ACHN (cell line): ENCODE measurements around the gene FGF18.

Experiments used
- DNase-seq: peaks from one replicate; pipeline ENCODE4 v3.0.0-alpha.2; 2015
- in situ Hi-C: cut with HindIII; loops from 2 replicates; pipeline ENCODE4 v1.10.0; 2017; ENCODE audit warnings: low sequenced_read_pairs, low pct_ligation_motif_present, low pct_unique_long_range_greater_than_20kb

The FGF18 gene

DNA sequence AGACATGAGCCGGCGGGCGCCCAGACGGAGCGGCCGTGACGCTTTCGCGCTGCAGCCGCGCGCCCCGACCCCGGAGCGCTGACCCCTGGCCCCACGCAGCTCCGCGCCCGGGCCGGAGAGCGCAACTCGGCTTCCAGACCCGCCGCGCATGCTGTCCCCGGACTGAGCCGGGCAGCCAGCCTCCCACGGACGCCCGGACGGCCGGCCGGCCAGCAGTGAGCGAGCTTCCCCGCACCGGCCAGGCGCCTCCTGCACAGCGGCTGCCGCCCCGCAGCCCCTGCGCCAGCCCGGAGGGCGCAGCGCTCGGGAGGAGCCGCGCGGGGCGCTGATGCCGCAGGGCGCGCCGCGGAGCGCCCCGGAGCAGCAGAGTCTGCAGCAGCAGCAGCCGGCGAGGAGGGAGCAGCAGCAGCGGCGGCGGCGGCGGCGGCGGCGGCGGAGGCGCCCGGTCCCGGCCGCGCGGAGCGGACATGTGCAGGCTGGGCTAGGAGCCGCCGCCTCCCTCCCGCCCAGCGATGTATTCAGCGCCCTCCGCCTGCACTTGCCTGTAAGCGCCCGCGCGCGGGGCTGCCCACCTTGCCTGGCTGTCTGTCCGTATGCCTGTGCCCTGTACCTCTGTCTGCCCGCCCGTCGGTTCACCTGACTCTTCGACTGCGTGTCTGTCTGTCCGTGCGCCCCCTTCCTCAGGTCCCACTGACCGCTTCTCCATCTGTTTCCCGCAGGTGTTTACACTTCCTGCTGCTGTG lies 412 bp downstream of the FGF18 start:
- in situ Hi-C loops = no loop called here
- DNase-seq = peak; percentile 22

DNA sequence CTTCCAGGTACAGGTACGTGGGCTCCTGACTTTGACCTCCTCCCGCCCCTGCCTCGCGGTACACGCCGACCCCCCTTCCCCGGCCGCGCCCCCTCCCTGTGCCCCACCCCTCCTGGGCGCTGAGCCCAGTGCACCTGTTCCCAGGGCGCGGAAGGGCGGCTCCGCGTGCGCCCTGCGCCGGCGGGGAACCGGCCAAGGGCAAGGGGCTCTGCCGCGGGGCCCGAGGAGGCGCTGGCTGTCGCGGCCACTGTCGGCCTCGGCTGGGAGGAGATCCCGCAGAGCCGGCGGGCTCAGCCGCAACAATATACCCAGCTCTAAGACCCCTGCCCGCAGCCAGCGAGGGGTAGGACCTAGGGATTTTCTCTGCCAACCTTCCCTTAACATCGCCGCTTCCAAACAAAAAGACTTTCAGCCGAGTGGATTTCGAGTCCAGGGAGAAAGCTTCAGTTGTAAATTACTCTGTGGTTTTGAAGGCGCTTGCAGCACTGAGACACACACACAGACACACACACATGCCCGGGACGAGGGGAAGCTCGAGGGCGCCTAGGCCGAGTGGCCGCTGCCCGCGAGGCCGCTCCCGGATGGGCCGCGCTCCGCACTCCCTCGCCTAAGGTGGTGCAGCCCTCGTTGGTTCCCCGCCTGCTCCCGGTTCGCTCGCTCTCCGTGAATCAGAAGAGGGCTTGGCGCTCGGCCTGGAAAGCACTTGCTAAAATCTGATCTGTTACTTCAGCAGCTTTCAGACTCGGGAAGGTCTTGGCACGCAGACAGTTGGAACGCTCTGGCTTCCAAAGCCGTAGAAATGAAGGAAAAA lies 1.2 kb downstream of the FGF18 start:
- in situ Hi-C loops = no loop called here
- peak; percentile 31 for DNase-seq

DNA sequence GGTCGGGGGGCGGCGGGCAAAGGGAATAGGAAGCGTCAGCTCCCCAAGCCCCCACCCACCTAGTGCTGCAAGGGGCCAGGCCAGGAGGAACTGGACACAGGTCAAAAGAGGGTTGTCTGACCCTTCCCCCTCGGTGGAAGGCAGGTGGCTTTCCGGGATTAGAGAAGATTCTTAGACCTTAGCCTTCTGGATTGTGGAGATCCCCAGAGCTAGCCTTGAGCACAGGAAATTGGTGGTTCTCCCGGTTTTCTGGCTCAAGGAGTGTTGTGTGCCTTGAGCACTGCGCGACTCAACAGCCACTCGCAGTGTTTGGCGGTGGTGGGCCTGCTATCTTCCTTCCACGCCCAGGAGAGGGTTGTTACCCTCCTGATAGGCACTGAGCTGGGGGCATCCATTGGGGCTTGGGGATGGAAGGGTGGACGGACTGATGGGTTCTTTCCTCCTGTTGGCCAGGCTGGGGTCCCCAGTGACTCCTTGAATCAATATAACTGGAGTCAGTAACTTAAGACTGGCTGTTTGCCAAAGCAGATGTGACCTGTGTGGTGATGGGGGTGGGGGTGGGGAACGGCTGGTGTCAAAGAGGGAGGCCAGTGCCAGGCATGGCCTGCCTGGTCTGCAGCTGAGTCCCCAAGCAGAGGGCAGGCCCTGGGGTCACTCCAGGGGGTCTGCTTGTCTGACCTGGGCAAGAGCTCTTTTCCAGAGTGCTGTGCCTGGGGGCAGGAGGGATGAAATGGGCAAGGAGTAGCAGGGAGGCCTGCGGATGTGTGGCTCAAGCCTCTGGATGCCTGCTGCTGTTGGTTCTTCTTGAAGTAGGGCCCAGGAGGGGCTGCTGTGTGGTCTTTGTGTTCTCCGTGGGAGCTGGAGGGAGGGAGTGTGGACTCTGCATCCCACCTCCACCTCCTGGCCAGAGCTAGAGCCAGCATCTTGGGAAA lies 2.1 kb downstream of the FGF18 start:
- no peak for DNase-seq
- in situ Hi-C loops = no loop called here

DNA sequence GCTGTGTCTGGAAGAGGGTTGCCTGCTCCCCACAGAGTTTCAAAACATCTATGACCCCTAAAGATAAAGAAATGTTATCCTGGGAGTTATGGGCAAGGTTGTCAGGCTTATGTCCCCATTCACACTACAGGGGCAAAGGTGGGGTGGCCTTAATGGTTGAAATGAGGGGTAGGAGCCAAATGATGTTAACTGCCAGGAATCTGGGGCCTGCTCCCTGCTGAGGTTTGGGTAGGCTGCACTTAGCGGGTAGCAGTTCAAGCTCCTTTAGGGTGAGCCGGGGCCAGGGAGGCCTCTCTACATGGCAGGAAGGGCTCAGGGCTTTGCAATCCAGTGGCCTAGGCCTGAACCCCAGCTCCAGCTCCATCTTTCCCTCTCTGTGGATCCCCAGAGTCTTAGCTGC lies 3.0 kb downstream of the FGF18 start:
- no peak for DNase-seq
- in situ Hi-C loops = no loop called here

DNA sequence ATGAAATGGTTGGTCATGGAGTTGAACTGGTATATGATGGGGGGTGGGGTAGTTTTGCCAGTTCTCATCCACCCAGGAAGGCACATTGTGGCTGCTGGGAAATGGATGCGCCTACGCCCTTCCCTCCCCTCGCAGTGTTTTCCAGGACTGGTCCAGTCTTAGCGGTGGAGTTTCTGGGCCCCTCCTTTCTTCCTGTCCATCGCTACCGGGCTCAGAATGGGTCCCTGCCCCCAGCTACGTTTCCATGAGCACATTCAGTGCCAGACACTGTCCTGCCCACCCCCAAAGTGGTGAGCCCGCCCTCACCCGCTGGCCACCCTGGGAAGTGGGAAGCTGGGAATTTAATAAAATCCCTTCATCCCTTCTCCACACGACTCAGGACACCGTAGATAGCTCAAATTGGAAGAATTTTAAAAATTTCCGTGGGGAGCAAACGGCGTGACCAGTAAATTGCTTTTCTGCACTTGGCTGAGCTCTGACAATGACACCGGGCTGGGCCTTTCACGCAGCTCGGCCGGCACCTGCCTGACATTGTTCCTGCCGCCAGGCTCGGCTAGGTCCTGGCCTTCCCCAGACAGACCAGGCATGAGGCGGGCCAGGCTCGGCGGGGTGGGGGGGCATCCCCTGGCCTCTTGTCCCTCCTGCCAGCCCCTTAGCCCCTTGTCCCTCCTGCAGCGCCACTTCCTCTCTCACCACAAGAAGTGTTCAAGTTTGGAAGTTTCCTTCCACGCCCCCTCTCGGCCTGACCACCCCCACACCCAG lies 3.6 kb downstream of the FGF18 start:
- in situ Hi-C loops = no loop called here
- peak; percentile 42 for DNase-seq

DNA sequence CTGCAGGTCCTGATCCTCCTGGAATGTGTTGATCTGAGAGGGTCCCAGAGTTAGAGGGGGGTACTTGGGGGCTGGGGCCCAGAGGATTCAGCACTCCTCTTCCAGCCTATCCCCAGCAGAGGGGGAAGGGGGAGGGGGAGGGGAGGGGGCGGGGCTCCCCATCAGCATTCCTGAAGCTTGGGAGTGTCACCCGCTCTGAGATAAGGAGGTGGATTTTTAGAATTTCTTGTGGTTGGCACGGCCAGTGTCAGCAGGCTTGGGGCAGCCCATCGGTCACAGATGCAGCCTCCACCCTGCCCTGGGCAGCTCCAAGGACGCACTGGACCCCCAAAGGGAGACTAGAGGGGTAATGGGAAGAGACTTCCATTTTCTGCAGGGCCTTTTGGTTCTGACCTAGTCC lies 5.3 kb downstream of the FGF18 start:
- in situ Hi-C loops = no loop called here
- peak; percentile 24 for DNase-seq

DNA sequence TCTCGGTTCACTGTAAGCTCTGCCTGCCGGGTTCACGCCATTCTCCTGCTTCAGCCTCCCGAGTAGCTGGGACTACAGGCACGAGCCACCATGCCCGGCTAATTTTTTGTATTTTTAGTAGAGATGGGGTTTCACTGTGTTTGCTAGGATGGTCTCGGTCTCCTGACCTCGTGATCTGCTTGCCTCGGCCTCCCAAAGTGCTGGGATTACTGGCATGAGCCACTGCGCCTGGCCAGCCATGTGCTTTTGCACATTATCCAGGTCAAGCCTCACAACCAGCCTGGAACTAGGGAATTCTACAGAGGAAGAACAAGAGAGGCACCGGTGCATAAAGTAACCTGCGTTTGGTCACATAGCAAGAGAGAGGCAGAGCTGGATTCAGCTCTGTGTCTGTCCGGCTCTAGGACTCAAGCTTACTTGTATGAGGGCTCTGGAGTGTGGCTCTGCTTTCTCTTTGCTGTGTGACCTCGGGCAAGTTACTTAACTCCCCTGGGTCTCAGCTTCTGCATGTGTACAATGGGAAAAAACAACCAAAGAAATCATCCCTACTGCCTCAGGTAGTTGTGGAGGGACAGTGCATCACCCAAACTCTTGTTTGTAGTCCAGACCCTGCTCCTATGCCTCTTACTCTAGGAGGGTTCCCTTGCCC lies 6.3 kb downstream of the FGF18 start:
- in situ Hi-C loops = no loop called here
- no peak for DNase-seq

DNA sequence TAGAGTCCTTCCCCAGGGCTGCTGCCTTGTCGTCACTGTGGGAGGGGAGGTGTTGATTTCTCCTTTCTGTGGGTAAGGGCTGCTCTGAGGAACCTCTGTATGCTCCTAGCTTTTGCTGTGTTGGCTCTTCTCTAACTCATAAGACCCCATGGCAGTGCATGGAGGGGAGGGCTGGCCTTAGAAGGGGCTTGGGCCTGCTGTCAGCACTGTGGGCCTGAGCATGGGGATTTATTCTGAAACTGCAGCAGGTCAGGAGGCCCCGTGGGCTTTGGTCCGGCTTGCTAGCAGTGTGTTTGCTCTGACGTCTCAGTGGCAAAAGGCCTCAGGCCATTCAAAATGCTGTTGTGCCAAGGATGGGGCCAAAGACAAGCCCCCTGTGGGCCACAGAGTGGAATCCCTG lies 6.8 kb downstream of the FGF18 start:
- in situ Hi-C loops = no loop called here
- DNase-seq = no peak

DNA sequence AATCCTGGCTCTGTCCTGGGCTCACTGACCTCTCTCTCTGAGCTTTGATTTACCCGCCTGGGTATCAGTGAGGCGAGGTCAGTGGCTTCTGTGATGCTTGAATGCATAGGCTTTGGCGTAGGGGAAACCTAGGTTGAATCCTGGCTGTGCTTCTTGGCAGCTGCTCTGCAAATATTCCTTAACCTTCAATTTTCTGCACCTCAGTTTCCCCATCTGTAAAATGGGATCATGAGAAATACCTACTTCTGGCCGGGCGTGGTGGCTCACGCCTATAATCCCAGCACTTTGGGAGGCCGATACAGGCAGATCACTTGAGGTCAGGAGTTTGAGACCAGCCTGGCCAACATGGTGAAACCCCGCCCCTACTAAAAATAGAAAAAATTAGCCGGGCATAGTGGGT lies 7.2 kb downstream of the FGF18 start:
- in situ Hi-C loops = no loop called here

DNA sequence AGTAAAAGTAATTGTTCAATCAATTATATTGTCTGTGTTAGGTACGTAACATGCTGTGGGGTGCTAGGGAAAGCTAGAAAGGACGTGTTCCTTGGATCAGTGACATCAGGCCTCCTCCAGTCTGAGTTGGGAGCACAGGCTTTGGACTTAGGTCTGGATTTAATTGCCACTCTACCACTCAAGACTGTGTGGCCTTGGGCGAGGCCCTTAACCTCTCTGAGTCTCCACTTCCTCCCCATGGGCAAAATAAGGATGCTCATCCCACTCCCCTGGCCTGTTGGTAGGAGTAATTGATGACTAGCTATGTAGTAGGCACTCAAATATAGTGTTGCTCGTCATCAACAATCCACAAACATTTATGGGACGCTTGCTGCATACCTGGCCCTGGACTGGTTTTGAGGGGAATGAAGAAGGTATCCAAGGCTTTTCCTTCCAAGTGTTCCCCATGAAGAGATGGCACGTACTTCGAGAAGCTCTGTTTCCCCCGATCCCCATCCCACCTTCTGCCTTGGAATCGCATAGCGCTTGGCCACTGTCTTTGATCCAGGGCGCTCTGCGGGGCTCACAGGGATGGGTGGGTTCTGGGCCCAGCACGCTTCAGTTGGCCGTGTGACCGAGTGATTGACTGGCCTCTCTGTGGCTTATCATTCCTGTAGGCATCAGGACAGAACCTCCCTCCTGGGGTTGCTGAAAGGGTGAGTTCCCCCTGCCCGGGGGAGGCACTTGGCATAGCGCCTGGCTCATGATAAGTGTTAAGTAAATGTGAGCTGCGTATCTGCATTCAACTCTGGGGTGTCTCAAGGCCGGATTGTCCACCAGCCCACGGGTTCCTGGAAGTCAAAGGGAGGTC lies 8.1 kb downstream of the FGF18 start:
- in situ Hi-C loops = no loop called here
- DNase-seq = no peak

More for the DNA sequence above, 7.2 kb downstream of the FGF18 start:
- DNase-seq = no peak

DNA sequence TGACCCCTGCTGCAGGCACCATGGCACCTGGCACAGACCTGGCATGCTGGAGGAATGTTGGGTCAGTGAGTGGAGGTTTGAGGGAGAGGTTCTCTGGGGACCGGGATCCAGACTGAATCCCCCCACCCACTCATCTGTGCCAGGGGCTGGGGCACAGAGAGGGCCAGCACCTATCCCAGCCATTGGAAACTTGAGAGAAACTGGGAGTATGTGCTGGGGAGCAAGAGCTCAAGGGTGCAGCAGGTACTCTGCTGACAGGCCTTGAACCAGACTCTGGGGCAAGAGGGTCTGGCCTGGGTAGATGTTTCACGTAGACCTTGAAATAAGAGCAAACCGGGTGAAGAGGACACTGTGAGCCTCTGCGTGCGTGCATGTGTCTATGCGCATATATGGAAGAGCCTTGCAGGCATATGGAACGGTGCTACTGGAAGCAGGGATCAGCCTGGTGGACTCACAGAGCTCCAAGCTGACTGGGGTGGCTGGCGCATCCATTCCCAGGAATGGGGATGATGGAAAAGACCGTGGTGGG lies 8.8 kb downstream of the FGF18 start:
- in situ Hi-C loops = no loop called here
- no peak for DNase-seq

DNA sequence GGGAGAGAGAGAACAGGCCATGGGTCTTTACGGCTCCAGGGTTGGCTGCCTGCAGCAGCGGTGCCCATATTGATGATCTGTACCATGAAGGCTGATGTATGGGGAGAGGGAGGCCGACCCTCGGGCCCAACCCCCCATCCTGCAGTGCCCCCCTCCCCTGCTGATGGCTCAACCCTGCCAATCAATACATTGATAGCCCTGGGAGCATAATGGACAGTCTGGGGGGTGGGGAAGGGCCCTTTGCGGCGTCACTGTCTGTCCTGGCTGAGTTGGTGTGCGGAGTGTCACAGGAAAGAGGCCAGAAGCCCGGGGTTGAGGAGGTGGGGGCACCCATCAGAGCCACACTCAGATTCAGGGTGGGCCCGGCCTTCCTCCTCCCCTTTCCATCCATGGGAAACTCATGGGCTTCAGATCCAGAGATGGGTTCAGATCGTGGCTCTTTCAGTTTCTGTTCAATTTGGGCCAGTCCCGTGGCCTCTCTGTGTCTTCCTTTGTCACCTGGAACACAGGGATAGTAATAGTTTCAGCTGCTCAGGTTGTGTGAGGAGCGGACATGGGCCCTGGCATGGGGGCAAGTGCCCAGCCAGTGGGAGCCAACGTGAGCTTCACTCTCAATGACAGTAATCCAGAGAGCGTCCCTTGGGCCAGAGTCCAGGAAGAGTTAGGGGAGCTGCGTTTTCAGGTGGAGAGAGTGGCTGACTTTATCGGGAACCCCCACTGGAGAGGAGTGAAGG lies 9.5 kb downstream of the FGF18 start:
- DNase-seq = no peak
- in situ Hi-C loops = no loop called here

DNA sequence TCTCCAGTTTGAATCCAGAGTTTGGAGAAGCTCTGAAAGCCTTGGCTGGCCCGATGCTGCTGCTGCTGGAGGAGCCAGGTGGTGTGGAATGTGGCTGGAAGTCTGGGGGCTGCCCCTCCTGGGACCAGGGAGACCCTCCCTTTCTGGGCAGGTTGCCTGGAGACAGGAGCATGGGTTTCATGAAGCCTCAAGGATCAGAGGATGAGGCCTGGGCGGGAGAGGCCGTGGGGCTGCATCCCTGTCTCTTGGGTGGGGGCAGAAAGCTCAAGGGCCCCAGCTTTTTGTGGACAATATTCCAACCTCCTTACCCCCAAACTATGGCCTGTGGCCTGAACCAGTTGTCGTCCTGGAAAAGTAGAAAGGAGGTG lies 10.1 kb downstream of the FGF18 start:
- DNase-seq = no peak
- in situ Hi-C loops = no loop called here

DNA sequence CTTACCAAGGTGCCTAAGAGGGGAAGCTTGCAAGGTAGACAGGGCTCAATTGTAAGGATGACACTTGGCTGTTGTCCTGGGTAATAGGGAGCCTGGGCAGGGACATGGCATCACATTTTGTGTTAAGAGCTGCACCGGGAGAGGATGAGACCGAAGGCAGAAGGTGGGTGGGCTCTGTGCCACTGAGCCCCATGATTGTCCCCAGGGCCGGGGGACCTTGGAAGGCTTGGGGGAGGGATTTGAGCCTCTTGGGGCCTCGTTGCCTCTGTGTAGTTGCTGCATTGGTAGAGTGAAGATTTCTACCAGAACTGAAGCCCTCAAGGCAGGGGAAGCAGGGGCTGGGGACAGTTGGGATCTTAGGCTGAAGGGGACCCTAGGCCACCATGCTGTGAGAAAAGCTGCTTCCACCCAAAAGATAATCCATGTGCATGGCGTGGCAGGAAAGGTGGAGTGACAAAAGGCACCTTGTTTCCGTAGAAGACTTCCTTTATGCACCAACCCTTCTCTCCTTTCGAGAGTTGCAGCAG lies 11.9 kb downstream of the FGF18 start:
- in situ Hi-C loops = no loop called here
- DNase-seq = no peak

DNA sequence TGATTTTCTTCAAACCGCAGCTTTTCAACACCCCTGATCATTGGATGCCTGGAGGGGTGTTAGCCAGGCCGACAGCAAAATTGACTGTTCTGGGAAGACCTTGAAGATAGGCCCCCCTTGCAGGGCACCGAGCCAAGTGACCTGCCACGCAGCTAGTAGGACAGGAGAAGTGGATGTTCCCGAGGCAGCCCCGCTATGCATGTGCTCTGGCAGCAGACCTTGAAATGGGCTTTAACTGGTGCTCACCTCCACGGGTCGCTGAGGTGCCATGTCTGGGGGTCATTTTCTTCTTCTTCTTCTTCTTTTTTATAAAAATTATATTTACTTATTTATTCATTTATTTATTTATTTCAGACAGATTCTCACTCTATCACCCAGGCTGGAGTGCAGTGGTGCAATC lies 12.6 kb downstream of the FGF18 start:
- in situ Hi-C loops = no loop called here
- no peak for DNase-seq
